ENCODE measurements around the gene IGSF9. TPM values are rescaled to one million over a fixed set of nuclear protein-coding genes. Genes with fewer than 3 reads are reported as not detected.

IGSF9 gene
- total and polyA plus RNA-seq, 10 of the 15 experiments (the other 5 are each of a cell fraction or from before 2014, with no cell fraction given) = 0.04 to 0.07 TPM; not detected in 8

- TF ChIP-seq ZBTB40 (IDR thresholded peaks at IDR 0.05; ENCODE audit: borderline replicate concordance) (no peak), DPF2 (IDR thresholded peaks at IDR 0.05) (no peak), CUX1 (IDR thresholded peaks at IDR 0.05; ENCODE audit: insufficient replicate concordance, low read depth, low read length) (no peak), EZH2 (IDR thresholded peaks at IDR 0.05; ENCODE audit: borderline replicate concordance, control insufficient read depth, low read depth, low read length) (no peak), PML (IDR thresholded peaks at IDR 0.05; ENCODE audit: low read length) (no peak), SUPT20H (IDR thresholded peaks at IDR 0.05; ENCODE audit: borderline replicate concordance, control insufficient read depth, low read depth, low read length) (no peak), TCF3 (IDR thresholded peaks at IDR 0.05; ENCODE audit: borderline replicate concordance, insufficient read depth, low read depth, low read length) (no peak), ASH2L (IDR thresholded peaks at IDR 0.05; ENCODE audit: borderline replicate concordance, low read depth) (no peak), RUNX3 (IDR thresholded peaks at IDR 0.05; ENCODE audit: low read length) (no peak), BMI1 (IDR thresholded peaks at IDR 0.05; ENCODE audit: borderline replicate concordance) (no peak)
Observed at GRCh38 chr1:159895836-159896545, 49.4 kb downstream of the IGSF9 start (continued).
